ENCODE measurements around the gene CD40LG.

The CD40LG gene

DNA sequence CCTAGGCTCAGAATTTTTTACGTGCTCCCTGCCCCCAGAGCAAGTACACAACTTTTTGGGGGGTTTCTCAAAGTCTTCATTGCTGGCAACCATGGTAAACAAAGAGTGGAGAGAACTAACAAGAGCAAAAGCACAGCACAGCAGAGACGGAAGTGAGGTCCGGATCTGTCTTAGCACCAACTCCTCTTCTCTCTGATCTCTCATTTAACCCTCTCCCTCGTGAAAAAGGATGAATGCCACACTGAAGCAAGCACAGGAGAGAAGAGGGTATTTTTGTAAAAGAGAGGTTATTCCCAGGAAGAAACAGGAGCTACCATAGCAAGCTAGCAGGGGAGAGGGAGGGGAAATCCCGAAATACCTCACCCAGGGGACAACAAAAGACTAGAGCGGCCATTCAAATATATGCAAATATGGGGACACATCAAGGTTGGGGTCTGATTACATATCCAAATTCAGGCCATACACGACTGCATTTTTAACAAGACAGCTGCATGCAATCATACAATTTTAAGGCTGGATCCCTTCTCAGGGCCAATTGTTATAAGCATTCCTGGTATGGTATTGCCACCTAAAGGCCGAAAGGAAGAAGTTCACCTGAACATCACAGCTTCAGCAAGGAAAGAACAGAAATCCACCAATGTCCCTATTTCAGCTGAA is 46.6 kb downstream of the CD40LG start:
- Histone ChIP-seq H3K9ac (ENCODE audit: low read depth in 1 of 2, low read length in 2 of 2) (no peak overlapping the region), H3K4me1 (ENCODE audit: control insufficient read depth in 2 of 2, insufficient read depth in 2 of 2, low read length in 2 of 2) (no peaks in the 10 kb centered on the region), H3K27me3 (ENCODE audit: control insufficient read depth in 2 of 2, insufficient read depth in 2 of 2, low read length in 2 of 2) (no peaks in the 10 kb centered on the region), H3K9me3 (ENCODE audit: control insufficient read depth in 2 of 2, low read length in 2 of 2) (peaks cover 0 to 4% of the 10 kb centered on the region in 2 donors), H3K4me3 (ENCODE audit: low read length in 2 of 2) (no peak overlapping the region), H3K27ac (ENCODE audit: low read depth in 2 of 2, low read length in 2 of 2) (no peak overlapping the region), H3K36me3 (ENCODE audit: control insufficient read depth in 2 of 2, insufficient read depth in 2 of 2, low read length in 2 of 2) (no peaks in the 10 kb centered on the region)

DNA sequence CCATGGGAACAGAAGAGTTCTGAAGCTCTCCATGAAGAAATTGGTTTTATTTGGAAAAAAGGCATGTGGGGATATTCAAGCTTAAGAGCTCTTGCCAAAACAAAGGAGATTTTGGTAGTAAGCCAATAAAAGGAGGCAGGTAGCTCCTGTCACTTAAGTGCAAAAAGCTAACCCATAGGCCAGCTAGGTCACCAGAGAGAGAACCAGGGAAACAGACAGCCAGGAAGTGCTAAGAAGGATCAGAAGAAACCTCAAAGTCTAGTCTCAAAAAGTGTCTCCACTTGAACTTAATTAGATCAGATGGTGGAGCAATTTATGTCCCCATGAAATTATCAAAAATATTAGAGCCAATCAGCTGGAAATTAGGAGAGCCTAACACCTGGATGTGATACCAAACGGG is 49.2 kb downstream of the CD40LG start:
- H3K9ac ChIP-seq (ENCODE audit: low read depth in 1 of 2, low read length in 2 of 2), result no peak overlapping the region
- no peaks in the 10 kb centered on the region for H3K36me3 ChIP-seq (ENCODE audit: control insufficient read depth in 2 of 2, insufficient read depth in 2 of 2, low read length in 2 of 2)
- H3K9me3 ChIP-seq (ENCODE audit: control insufficient read depth in 2 of 2, low read length in 2 of 2), result peaks cover 0 to 4% of the 10 kb centered on the region in 2 donors
- no peaks in the 10 kb centered on the region for H3K27me3 ChIP-seq (ENCODE audit: control insufficient read depth in 2 of 2, insufficient read depth in 2 of 2, low read length in 2 of 2)
- H3K4me3 ChIP-seq (ENCODE audit: low read length in 2 of 2), result no peak overlapping the region
- H3K27ac ChIP-seq (ENCODE audit: low read depth in 2 of 2, low read length in 2 of 2), result no peak overlapping the region
- no peaks in the 10 kb centered on the region for H3K4me1 ChIP-seq (ENCODE audit: control insufficient read depth in 2 of 2, insufficient read depth in 2 of 2, low read length in 2 of 2)

DNA sequence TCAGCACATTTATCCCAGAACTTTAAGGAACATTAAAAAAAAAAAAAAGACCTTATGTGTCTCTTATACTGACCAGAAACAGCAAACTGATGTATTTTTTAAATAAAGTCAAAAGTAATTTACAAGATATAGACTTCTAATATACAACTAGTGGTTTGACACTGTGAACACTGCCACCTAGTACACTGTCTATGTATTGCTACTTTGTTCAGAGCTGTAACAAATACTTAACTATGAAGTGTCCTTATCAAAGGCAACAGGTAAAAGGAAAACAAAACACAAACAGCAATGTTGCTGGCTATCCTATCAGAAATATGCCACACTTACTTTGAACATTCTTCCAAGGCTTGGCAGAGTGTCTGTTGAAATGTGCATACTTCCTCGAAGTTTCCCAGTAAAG is 60.4 kb downstream of the CD40LG start:
- Histone ChIP-seq H3K4me1 (ENCODE audit: control insufficient read depth in 2 of 2, insufficient read depth in 2 of 2, low read length in 2 of 2) (no peaks in the 10 kb centered on the region), H3K9me3 (ENCODE audit: control insufficient read depth in 2 of 2, low read length in 2 of 2) (no peaks in the 10 kb centered on the region)

More for the DNA sequence above, 60.4 kb downstream of the CD40LG start:
- H3K36me3 ChIP-seq (ENCODE audit: control insufficient read depth in 2 of 2, insufficient read depth in 2 of 2, low read length in 2 of 2), result peaks cover 0 to 2% of the 10 kb centered on the region in 2 donors
- no peak overlapping the region for H3K4me3 ChIP-seq (ENCODE audit: low read length in 2 of 2)
- no peaks in the 10 kb centered on the region for H3K27me3 ChIP-seq (ENCODE audit: control insufficient read depth in 2 of 2, insufficient read depth in 2 of 2, low read length in 2 of 2)
- no peak overlapping the region for H3K9ac ChIP-seq (ENCODE audit: low read depth in 1 of 2, low read length in 2 of 2)
- no peak overlapping the region for H3K27ac ChIP-seq (ENCODE audit: low read depth in 2 of 2, low read length in 2 of 2)
